Measurements from ENCODE around the gene CLCN3.
"Not testable (repeated sequence)": the region's sequence is repeated elsewhere in the genome, so short reads cannot be mapped to it uniquely, and the experiment has no call there.

CLCN3 gene

DNA sequence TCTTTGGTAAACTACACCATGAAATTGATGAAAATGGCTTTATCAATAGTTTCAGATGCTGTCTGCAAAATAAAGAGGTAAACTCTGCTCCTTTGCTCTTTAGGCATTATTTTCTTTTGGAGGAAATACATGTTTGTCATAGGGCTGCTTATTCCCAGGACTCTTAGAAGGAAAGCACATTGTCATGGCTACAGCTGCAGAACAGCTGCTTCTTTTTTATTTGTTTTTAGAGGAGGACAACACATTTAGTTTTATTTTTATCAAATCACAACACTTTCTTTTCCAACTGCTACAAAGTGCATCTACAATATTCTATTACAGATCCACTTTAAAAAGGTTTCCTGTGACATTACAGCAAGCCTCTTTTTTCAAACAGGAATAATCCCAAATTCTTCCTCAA lies 150.0 kb downstream of the CLCN3 start:
- TF ChIP-seq, protein P1, sequence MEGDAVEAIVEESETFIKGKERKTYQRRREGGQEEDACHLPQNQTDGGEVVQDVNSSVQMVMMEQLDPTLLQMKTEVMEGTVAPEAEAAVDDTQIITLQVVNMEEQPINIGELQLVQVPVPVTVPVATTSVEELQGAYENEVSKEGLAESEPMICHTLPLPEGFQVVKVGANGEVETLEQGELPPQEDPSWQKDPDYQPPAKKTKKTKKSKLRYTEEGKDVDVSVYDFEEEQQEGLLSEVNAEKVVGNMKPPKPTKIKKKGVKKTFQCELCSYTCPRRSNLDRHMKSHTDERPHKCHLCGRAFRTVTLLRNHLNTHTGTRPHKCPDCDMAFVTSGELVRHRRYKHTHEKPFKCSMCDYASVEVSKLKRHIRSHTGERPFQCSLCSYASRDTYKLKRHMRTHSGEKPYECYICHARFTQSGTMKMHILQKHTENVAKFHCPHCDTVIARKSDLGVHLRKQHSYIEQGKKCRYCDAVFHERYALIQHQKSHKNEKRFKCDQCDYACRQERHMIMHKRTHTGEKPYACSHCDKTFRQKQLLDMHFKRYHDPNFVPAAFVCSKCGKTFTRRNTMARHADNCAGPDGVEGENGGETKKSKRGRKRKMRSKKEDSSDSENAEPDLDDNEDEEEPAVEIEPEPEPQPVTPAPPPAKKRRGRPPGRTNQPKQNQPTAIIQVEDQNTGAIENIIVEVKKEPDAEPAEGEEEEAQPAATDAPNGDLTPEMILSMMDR (IDR thresholded peaks at IDR 0.05; ENCODE audit: unreplicated experiment in 3 of 3): no peak
- Mint-ChIP-seq H3K27me3 (ENCODE audit: low read depth) (peaks cover 3% of the 10 kb centered on the region), H3K4me3 (no peak overlapping the region), H3K27ac (peak overlapping the region; percentile 31 to 43 (median 35)), H3K4me1 (peaks cover 16% of the 10 kb centered on the region), H3K36me3 (ENCODE audit: low read depth) (no peaks in the 10 kb centered on the region), H3K9me3 (no peaks in the 10 kb centered on the region)

DNA sequence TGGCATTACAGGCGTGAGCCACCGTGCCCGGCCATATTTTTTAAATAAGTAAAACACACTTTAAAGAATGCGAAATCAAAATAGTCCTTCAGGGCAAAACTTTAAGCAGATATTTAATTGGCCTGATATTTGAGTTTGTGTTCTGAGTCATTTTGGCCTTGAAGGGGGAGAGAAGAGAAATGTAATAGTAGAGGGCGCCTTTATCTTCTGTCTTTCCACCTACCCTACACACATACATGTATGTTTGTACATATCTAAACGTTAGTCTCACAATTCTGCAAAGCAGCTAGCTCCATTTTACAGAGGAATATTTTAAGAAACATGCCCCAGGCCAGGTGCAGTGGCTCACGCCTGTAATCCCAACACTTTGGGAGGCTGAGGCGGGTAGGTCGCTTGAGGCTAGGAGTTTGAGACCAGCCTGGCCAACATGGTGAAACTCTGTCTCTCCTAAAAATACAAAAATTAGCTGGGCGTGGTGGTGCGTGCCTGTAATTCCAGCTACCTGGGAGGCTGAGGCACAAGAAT lies 151.2 kb downstream of the CLCN3 start:
- H3K27me3 Mint-ChIP-seq (ENCODE audit: low read depth); H3K36me3 Mint-ChIP-seq (ENCODE audit: low read depth); H3K4me3 Mint-ChIP-seq; H3K27ac Mint-ChIP-seq; H3K9me3 Mint-ChIP-seq: not testable (repeated sequence)
- H3K4me1 Mint-ChIP-seq: peaks cover 16% of the 10 kb centered on the region

All from nephron (organoid).